COLO668 (cell line): ENCODE results near the gene MPDZ.
"Not testable (repeated sequence)": the region's sequence is repeated elsewhere in the genome, so short reads cannot be mapped to it uniquely, and the experiment has no call there.

Experiments
- DNase-seq: peaks from one replicate; lab custom pipeline; 2025; ENCODE audit not compliant: unreplicated experiment; lab: John Stamatoyannopoulos, UW

Gene MPDZ

GRCh38 chr9:13268469-13268868 lies 11.0 kb downstream of the MPDZ start:
- no peak for DNase-seq

- no peak for DNase-seq
Observed at GRCh38 chr9:13267743-13268142, 11.7 kb downstream of the MPDZ start.

GRCh38 chr9:13266167-13266566 lies 13.3 kb downstream of the MPDZ start:
- DNase-seq: no peak

- no peak for DNase-seq
Observed at GRCh38 chr9:13264788-13265187, 14.7 kb downstream of the MPDZ start.

GRCh38 chr9:13263511-13263910 lies 16.0 kb downstream of the MPDZ start:
- no peak for DNase-seq

GRCh38 chr9:13252852-13253251 lies 26.6 kb downstream of the MPDZ start:
- no peak for DNase-seq

- DNase-seq: no peak
Observed at GRCh38 chr9:13244181-13244580, 35.3 kb downstream of the MPDZ start.

- DNase-seq: no peak
Observed at GRCh38 chr9:13241283-13241682, 38.2 kb downstream of the MPDZ start.

- no peak for DNase-seq
Observed at GRCh38 chr9:13239660-13240059, 39.8 kb downstream of the MPDZ start.

- DNase-seq: no peak
Observed at GRCh38 chr9:13239208-13239607, 40.3 kb downstream of the MPDZ start.

GRCh38 chr9:13234932-13235331 lies 44.6 kb downstream of the MPDZ start:
- no peak for DNase-seq

- no peak for DNase-seq
Observed at GRCh38 chr9:13228431-13228830, 51.1 kb downstream of the MPDZ start.

GRCh38 chr9:13224366-13224765 lies 55.1 kb downstream of the MPDZ start:
- DNase-seq: no peak

- DNase-seq: not testable (repeated sequence)
Observed at GRCh38 chr9:13222733-13223132, 56.8 kb downstream of the MPDZ start.

- no peak for DNase-seq
Observed at GRCh38 chr9:13221741-13222140, 57.8 kb downstream of the MPDZ start.

GRCh38 chr9:13220837-13221236 lies 58.7 kb downstream of the MPDZ start:
- DNase-seq: no peak

- DNase-seq: no peak
Observed at GRCh38 chr9:13215791-13216554, 63.5 kb downstream of the MPDZ start.

- no peak for DNase-seq
Observed at GRCh38 chr9:13213998-13214397, 65.5 kb downstream of the MPDZ start.

- DNase-seq: no peak
Observed at GRCh38 chr9:13213337-13213736, 66.2 kb downstream of the MPDZ start.

GRCh38 chr9:13210306-13210705 lies 69.2 kb downstream of the MPDZ start:
- DNase-seq: no peak

GRCh38 chr9:13209498-13209897 lies 70.0 kb downstream of the MPDZ start:
- no peak for DNase-seq

GRCh38 chr9:13205824-13206223 lies 73.7 kb downstream of the MPDZ start:
- DNase-seq: no peak

- no peak for DNase-seq
Observed at GRCh38 chr9:13190040-13190439, 89.5 kb downstream of the MPDZ start.
